Activated CD4-positive, alpha-beta T cell treated with anti-CD3 and anti-CD28 coated beads, Interleukin-2, amount 10 ng/mL, durations not matched to agents 7 days and 5 days (primary cell): ENCODE measurements around the gene ANKZF1. TPM values are rescaled to one million over a fixed set of nuclear protein-coding genes. Genes with fewer than 3 reads are reported as not detected.

Source experiments
- CTCF ChIA-PET: fragments of 350-600 bp; sonication (Branson Sonifier 250); formaldehyde crosslinking; loops from one replicate; lab custom pipeline; 2021; ENCODE audit warnings: antibody characterized with exemption; lab: Charles Lee
- POLR2A ChIA-PET: fragments of 350-600 bp; sonication (Branson Sonifier 250); formaldehyde crosslinking; loops from one replicate; lab custom pipeline; 2021; ENCODE audit warnings: antibody characterized with exemption; lab: Charles Lee
- DNase-seq: peaks from one replicate; pipeline ENCODE4 v3.0.0-alpha.2; 2020
- H3K27ac Mint-ChIP-seq: one replicate; pipeline ENCODE4 v1.8.0; 2021; ENCODE audit warnings: mild to moderate bottlenecking, moderate library complexity, mixed read lengths
- H3K27me3 Mint-ChIP-seq: one replicate; pipeline ENCODE4 v1.8.0; 2021; ENCODE audit warnings: mixed read lengths
- H3K36me3 Mint-ChIP-seq: one replicate; pipeline ENCODE4 v1.8.0; 2021; ENCODE audit warnings: low read depth, mixed read lengths
- H3K4me1 Mint-ChIP-seq: one replicate; pipeline ENCODE4 v1.8.0; 2021; ENCODE audit warnings: mixed read lengths
- H3K4me3 Mint-ChIP-seq: one replicate; pipeline ENCODE4 v1.8.0; 2021; ENCODE audit warnings: mild to moderate bottlenecking, moderate library complexity, mixed read lengths
- H3K9me3 Mint-ChIP-seq: one replicate; pipeline ENCODE4 v1.8.0; 2021; ENCODE audit warnings: mixed read lengths
- total RNA-seq, 2 experiments: library from RNA; stranded (reverse); gene quantifications; one replicate each; pipeline ENCODE4 v1.2.3, GENCODE V29; 2021

ANKZF1 gene
- total RNA-seq, 2 experiments from 2014 or later, result 92.0 to 100 TPM

- Mint-ChIP-seq H3K4me3 (no peak overlapping the region), H3K36me3 (no peaks in the 10 kb centered on the region), H3K27ac (no peak overlapping the region), H3K9me3 (no peaks in the 10 kb centered on the region), H3K27me3 (no peaks in the 10 kb centered on the region), H3K4me1 (no peaks in the 10 kb centered on the region)
- CTCF ChIA-PET, result interaction anchor here (3.1 kb wide), 1 partner anchor 26 kb away, joined by 11 read pairs; no protein-coding TSS in a partner anchor
- DNase-seq, result no peak
- POLR2A ChIA-PET, result no interaction called here
Measured at GRCh38 chr2:219268294-219268693, 38.7 kb downstream of the ANKZF1 start.

GRCh38 chr2:219269362-219270054 lies 39.9 kb downstream of the ANKZF1 start:
- no peaks in the 10 kb centered on the region for H3K27me3 Mint-ChIP-seq
- H3K27ac Mint-ChIP-seq, result no peak overlapping the region
- no peaks in the 10 kb centered on the region for H3K36me3 Mint-ChIP-seq
- no peak for DNase-seq
- H3K4me3 Mint-ChIP-seq, result no peak overlapping the region
- no peaks in the 10 kb centered on the region for H3K4me1 Mint-ChIP-seq
- ChIA-PET POLR2A (interaction anchor here (0.6 kb wide), 1 partner anchor 224 kb away, joined by 3 read pairs; no protein-coding TSS in a partner anchor), CTCF (interaction anchor here (0.7 to 1.5 kb wide), 3 partner anchors 9 to 99 kb away, joined by 3 to 9 read pairs (median 6); partner anchors contain the start of gene DNAJB2)
- H3K9me3 Mint-ChIP-seq, result no peaks in the 10 kb centered on the region

- H3K27ac Mint-ChIP-seq, result no peak overlapping the region
- H3K9me3 Mint-ChIP-seq, result no peaks in the 10 kb centered on the region
- H3K36me3 Mint-ChIP-seq, result no peaks in the 10 kb centered on the region
- no peak overlapping the region for H3K4me3 Mint-ChIP-seq
- POLR2A ChIA-PET, result interaction anchor here (0.6 kb wide), 1 partner anchor 224 kb away, joined by 3 read pairs; no protein-coding TSS in a partner anchor
- DNase-seq, result no peak
- H3K4me1 Mint-ChIP-seq, result no peaks in the 10 kb centered on the region
- CTCF ChIA-PET, result interaction anchor here (0.7 to 1.5 kb wide), 3 partner anchors 9 to 99 kb away, joined by 3 to 9 read pairs (median 6); partner anchors contain the start of gene DNAJB2
- no peaks in the 10 kb centered on the region for H3K27me3 Mint-ChIP-seq
Measured at GRCh38 chr2:219270055-219270372, 40.4 kb downstream of the ANKZF1 start.

GRCh38 chr2:219271021-219271420 lies 41.4 kb downstream of the ANKZF1 start:
- Mint-ChIP-seq H3K27me3 (no peaks in the 10 kb centered on the region), H3K9me3 (no peaks in the 10 kb centered on the region), H3K4me3 (no peak overlapping the region), H3K36me3 (no peaks in the 10 kb centered on the region), H3K4me1 (no peaks in the 10 kb centered on the region), H3K27ac (no peak overlapping the region)
- ChIA-PET CTCF (interaction anchor here (0.8 to 1.5 kb wide), 3 partner anchors 8 to 23 kb away, joined by 3 to 9 read pairs (median 5); partner anchors contain the start of gene DNAJB2), POLR2A (no interaction called here)
- no peak for DNase-seq

- Mint-ChIP-seq H3K27ac (no peak overlapping the region), H3K9me3 (no peaks in the 10 kb centered on the region), H3K36me3 (no peaks in the 10 kb centered on the region), H3K4me1 (peaks cover 3% of the 10 kb centered on the region), H3K4me3 (no peak overlapping the region), H3K27me3 (no peaks in the 10 kb centered on the region)
- POLR2A ChIA-PET, result no interaction called here
- CTCF ChIA-PET, result interaction anchor here (15.6 kb wide), 1 partner anchor 23 kb away, joined by 194 read pairs; no protein-coding TSS in a partner anchor
- DNase-seq, result no peak
Measured at GRCh38 chr2:219272356-219272755, 42.8 kb downstream of the ANKZF1 start.

GRCh38 chr2:219272995-219273394 lies 43.4 kb downstream of the ANKZF1 start:
- H3K27me3 Mint-ChIP-seq, result no peaks in the 10 kb centered on the region
- DNase-seq, result no peak
- peaks cover 9% of the 10 kb centered on the region for H3K4me1 Mint-ChIP-seq
- no peaks in the 10 kb centered on the region for H3K36me3 Mint-ChIP-seq
- POLR2A ChIA-PET, result no interaction called here
- H3K27ac Mint-ChIP-seq, result no peak overlapping the region
- no peaks in the 10 kb centered on the region for H3K9me3 Mint-ChIP-seq
- H3K4me3 Mint-ChIP-seq, result no peak overlapping the region
- CTCF ChIA-PET, result interaction anchor here (15.6 kb wide), 1 partner anchor 22 kb away, joined by 194 read pairs; no protein-coding TSS in a partner anchor

GRCh38 chr2:219273937-219274336 lies 44.3 kb downstream of the ANKZF1 start:
- POLR2A ChIA-PET, result no interaction called here
- no peak for DNase-seq
- Mint-ChIP-seq H3K36me3 (no peaks in the 10 kb centered on the region), H3K27me3 (no peaks in the 10 kb centered on the region), H3K9me3 (no peaks in the 10 kb centered on the region), H3K27ac (no peak overlapping the region), H3K4me3 (no peak overlapping the region), H3K4me1 (peaks cover 19% of the 10 kb centered on the region)
- CTCF ChIA-PET, result interaction anchor here (1.2 to 15.6 kb wide), 2 partner anchors 12 to 22 kb away, joined by 8 to 194 read pairs; no protein-coding TSS in a partner anchor

- CTCF ChIA-PET, result interaction anchor here (1.2 to 15.6 kb wide), 2 partner anchors 13 to 21 kb away, joined by 8 to 194 read pairs; no protein-coding TSS in a partner anchor
- POLR2A ChIA-PET, result no interaction called here
Measured at GRCh38 chr2:219274361-219274921, 44.8 kb downstream of the ANKZF1 start.

GRCh38 chr2:219277703-219278654 lies 48.4 kb downstream of the ANKZF1 start:
- Mint-ChIP-seq H3K27me3 (no peaks in the 10 kb centered on the region), H3K27ac (peak overlapping the region; percentile 99), H3K4me3 (peak overlapping the region; percentile 58), H3K9me3 (no peaks in the 10 kb centered on the region), H3K4me1 (peaks cover 39% of the 10 kb centered on the region), H3K36me3 (peaks cover 15% of the 10 kb centered on the region)
- DNase-seq, result peak; percentile 76
- CTCF ChIA-PET, result interaction anchor here (0.5 to 15.6 kb wide), 13 partner anchors 7 to 111 kb away, joined by 3 to 194 read pairs (median 7); partner anchors contain the start of genes CNPPD1, TUBA4A and TUBA4B
- POLR2A ChIA-PET, result interaction anchor here (1.6 kb wide), 1 partner anchor 23 kb away, joined by 6 read pairs; no protein-coding TSS in a partner anchor

More at GRCh38 chr2:219274361-219274921, 44.8 kb downstream of the ANKZF1 start:
- DNase-seq, result no peak
- Mint-ChIP-seq H3K27ac (no peak overlapping the region), H3K36me3 (no peaks in the 10 kb centered on the region), H3K4me1 (peaks cover 20% of the 10 kb centered on the region), H3K9me3 (no peaks in the 10 kb centered on the region), H3K4me3 (no peak overlapping the region), H3K27me3 (no peaks in the 10 kb centered on the region)

GRCh38 chr2:219278655-219279150 lies 49.1 kb downstream of the ANKZF1 start:
- ChIA-PET POLR2A (interaction anchor here (0.9 to 1.6 kb wide), 2 partner anchors 24 to 31 kb away, joined by 6 read pairs; no protein-coding TSS in a partner anchor), CTCF (interaction anchor here (0.5 to 15.6 kb wide), 11 partner anchors 8 to 110 kb away, joined by 3 to 194 read pairs (median 8); partner anchors contain the start of genes CNPPD1, TUBA4A and TUBA4B)
- peaks cover 41% of the 10 kb centered on the region for H3K4me1 Mint-ChIP-seq
- H3K9me3 Mint-ChIP-seq, result no peaks in the 10 kb centered on the region
- no peaks in the 10 kb centered on the region for H3K27me3 Mint-ChIP-seq
- peak overlapping the region; percentile 99 for H3K27ac Mint-ChIP-seq
- peaks cover 18% of the 10 kb centered on the region for H3K36me3 Mint-ChIP-seq
- DNase-seq, result no peak
- H3K4me3 Mint-ChIP-seq, result peak overlapping the region; percentile 96

GRCh38 chr2:219279151-219279915 lies 49.7 kb downstream of the ANKZF1 start, which contains the start of gene DNAJB2:
Gene DNAJB2 (plus strand): TSS chr2:219279366. CDS start chr2:219279834, 468 bp downstream.
- CTCF ChIA-PET, result interaction anchor here (1.2 to 15.6 kb wide), 9 partner anchors 9 to 103 kb away, joined by 3 to 194 read pairs (median 9); partner anchors contain the start of genes CNPPD1, TUBA4A and TUBA4B
- no peaks in the 10 kb centered on the region for H3K27me3 Mint-ChIP-seq
- H3K27ac Mint-ChIP-seq, result peak within 1 kb of the TSS; percentile 99
- POLR2A ChIA-PET, result interaction anchor here (0.9 to 1.6 kb wide), 2 partner anchors 25 to 32 kb away, joined by 6 read pairs; no protein-coding TSS in a partner anchor
- H3K4me3 Mint-ChIP-seq, result peak within 1 kb of the TSS; percentile 96
- DNase-seq, result peak; percentile 99
- no peaks in the 10 kb centered on the region for H3K9me3 Mint-ChIP-seq
- H3K36me3 Mint-ChIP-seq, result peaks cover 20% of the 10 kb centered on the region
- peaks cover 41% of the 10 kb centered on the region for H3K4me1 Mint-ChIP-seq
